Hair follicular keratinocyte (primary cell): ENCODE results near the gene CCDC92. TPM values are rescaled to one million over a fixed set of nuclear protein-coding genes. Genes with fewer than 3 reads are reported as not detected.

Source experiments
- total RNA-seq: library from RNA; depleted of rRNA; stranded (reverse); fragments of >200 nt; gene quantifications from 2 replicates; pipeline ENCODE4 v1.2.3, GENCODE V29; 2015

The CCDC92 gene, protein sequence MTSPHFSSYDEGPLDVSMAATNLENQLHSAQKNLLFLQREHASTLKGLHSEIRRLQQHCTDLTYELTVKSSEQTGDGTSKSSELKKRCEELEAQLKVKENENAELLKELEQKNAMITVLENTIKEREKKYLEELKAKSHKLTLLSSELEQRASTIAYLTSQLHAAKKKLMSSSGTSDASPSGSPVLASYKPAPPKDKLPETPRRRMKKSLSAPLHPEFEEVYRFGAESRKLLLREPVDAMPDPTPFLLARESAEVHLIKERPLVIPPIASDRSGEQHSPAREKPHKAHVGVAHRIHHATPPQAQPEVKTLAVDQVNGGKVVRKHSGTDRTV
- 9.3 and 17.6 TPM in 2 replicates for total RNA-seq

GRCh38 chr12:123972457-123973401, at the start of gene CCDC92, which contains the start of gene ZNF664:
Gene CCDC92 (minus strand): TSS chr12:123972831. CDS start chr12:123944305, 28,526 bp downstream.
Gene ZNF664 (plus strand): TSS chr12:123973215. CDS start chr12:124012145, 38,930 bp downstream.

Other genes with a start within 250 kb of the CCDC92 start
- 0.08 and 0.55 TPM in 2 replicates for gene DNAH10, start 210.5 kb downstream of the CCDC92 start, total RNA-seq
- gene ZNF664, start 384 bp upstream of the CCDC92 start, total RNA-seq: 22.7 and 27.3 TPM in 2 replicates